GM12873 (cell line): ENCODE measurements around the gene CEACAM16.

Source experiments
- TF ChIP-seq, protein P1 (sequence below): IDR thresholded peaks from 2 replicates; pipeline ENCODE4 v1.5.1; 2012; ENCODE audit warnings: low read depth, mild to moderate bottlenecking, moderate library complexity, low read length, control low read depth; ENCODE audit not compliant: insufficient read depth; ENCODE audit errors: missing control alignments

The CEACAM16 gene

GRCh38 chr19:44660081-44660480 is 38.9 kb upstream of the CEACAM16 start:
- TF ChIP-seq, protein P1, sequence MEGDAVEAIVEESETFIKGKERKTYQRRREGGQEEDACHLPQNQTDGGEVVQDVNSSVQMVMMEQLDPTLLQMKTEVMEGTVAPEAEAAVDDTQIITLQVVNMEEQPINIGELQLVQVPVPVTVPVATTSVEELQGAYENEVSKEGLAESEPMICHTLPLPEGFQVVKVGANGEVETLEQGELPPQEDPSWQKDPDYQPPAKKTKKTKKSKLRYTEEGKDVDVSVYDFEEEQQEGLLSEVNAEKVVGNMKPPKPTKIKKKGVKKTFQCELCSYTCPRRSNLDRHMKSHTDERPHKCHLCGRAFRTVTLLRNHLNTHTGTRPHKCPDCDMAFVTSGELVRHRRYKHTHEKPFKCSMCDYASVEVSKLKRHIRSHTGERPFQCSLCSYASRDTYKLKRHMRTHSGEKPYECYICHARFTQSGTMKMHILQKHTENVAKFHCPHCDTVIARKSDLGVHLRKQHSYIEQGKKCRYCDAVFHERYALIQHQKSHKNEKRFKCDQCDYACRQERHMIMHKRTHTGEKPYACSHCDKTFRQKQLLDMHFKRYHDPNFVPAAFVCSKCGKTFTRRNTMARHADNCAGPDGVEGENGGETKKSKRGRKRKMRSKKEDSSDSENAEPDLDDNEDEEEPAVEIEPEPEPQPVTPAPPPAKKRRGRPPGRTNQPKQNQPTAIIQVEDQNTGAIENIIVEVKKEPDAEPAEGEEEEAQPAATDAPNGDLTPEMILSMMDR, result no peak

DNA sequence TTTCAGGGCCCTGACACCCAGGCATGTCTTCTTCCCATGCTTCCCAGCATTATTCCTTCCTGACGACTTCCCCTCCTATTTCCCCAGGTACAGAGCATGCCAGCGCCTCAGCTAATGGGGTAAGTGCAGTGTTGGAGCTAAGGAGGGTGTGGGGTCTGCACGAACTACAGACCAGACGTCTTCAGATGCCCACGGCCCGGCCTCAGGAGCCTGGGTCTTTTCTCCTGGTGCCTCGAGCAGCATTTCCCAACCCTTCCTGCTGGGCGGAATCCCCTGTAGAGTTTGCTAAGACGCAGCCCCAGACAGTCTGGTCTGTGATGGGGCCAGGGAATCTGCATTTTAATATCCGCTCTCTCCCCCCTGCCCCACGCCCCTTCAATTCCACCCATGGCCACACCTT is 37.7 kb upstream of the CEACAM16 start:
- TF ChIP-seq, protein P1, result no peak

DNA sequence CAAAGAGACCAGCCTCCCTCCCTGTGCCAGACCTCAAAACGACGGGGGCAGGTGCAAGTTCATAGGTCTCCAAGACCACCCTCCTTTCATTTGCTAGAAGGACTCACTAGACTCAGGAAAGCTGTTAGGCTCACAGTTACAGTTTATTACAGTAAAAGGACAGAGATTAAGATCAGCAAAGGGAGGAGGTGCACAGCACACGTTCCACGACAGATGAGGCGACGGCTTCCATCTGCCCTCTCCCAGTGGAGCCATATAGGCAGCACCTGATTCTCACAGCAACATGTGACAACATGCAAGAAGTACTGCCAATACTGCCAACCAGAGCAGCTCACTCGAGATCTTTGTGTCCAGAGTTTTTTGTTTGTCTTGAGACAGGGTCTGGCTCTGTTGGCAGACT is 37.0 kb upstream of the CEACAM16 start:
- TF ChIP-seq, protein P1, result no peak

DNA sequence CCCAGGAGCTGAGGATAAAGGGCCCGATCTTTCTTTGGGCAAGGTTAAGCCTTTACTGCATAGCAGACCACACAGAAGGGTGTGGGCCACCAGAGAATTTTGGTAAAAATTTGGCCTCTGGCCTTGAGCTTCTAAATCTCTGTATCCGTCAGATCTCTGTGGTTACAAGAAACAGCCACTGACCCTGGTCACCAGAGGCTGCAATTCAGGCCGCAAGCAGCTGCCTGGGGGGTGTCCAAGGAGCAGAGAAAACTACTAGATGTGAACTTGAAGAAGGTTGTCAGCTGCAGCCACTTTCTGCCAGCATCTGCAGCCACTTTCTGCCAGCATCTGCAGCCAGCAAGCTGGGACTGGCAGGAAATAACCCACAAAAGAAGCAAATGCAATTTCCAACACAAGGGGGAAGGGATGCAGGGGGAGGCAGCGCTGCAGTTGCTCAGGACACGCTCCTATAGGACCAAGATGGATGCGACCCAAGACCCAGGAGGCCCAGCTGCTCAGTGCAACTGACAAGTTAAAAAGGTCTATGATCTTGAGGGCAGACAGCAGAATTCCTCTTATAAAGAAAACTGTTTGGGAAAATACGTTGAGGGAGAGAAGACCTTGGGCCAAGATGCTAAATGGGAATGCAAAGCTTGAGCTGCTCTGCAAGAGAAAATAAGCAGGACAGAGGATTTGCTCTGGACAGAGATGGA is 36.1 kb upstream of the CEACAM16 start:
- TF ChIP-seq, protein P1, result no peak

- TF ChIP-seq, protein P1, result no peak
These were observed 35.0 kb upstream of the CEACAM16 start for GRCh38 chr19:44663996-44664395.

- TF ChIP-seq, protein P1, result no peak
These were observed 34.0 kb upstream of the CEACAM16 start for GRCh38 chr19:44664976-44665375.

DNA sequence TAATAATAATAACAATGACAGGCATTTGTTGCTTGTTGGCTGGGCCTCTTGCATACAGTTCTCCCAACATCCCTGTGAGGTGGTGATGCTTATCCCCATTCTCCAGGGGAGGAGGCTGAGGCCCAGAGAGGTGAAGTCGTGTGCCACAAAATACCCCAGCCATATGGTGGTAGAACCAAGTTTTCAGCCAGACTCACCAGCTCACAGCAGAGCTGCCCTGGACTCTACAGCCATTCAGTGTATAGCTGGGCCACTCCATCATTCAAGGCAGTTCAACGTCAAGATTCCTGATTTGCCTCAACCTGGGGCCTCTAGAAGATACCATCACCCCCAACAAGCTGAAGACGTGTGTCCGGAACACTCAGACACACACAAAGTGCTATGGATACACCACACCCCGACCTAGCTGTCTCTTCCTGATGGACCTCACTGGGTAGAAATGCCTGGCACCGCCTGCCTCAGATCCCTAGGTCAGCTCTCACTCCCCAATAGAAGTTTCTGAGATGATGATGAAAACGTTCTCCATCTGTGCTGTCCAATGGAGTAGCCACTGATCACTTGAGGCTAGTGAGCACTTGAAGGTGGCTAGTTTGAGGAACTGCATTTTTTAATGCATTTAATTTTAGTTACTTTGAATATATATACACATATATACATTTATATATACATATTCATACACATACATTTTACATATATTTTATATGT is 31.9 kb upstream of the CEACAM16 start:
- TF ChIP-seq, protein P1, result no peak
